H1 (cell line): ENCODE measurements around the gene AOC1.

Experiments used
- CTCF ChIP-seq, 3 experiments: IDR thresholded peaks; 1 replicate in 2 of 3; 2 replicates in 1 of 3; pipeline versions ENCODE4 v1.5.1 to v1.6.1; 2011; ENCODE audit warnings: low read length in 3 of 3, mild to moderate bottlenecking in 3 of 3, inconsistent platforms in 2 of 3, low read depth in 1 of 3, moderate library complexity in 1 of 3; ENCODE audit not compliant: insufficient read depth in 1 of 3; ENCODE audit errors: control extremely low read depth in 1 of 3
- EP300 ChIP-seq, 2 experiments: IDR thresholded peaks; 1 replicate in 1 of 2; 2 replicates in 1 of 2; pipeline ENCODE4 v1.6.1; 2011 to 2012; ENCODE audit warnings: low read depth in 2 of 2, low read length in 2 of 2, mild to moderate bottlenecking in 2 of 2, borderline replicate concordance in 1 of 2, inconsistent platforms in 1 of 2, moderate library complexity in 1 of 2
- EZH2 ChIP-seq: fragments of 200-600 bp; sonication (generic); IDR thresholded peaks from 2 replicates; pipeline ENCODE4 v1.7.1; 2012; ENCODE audit warnings: low read depth, mild to moderate bottlenecking, moderate library complexity, low read length, inconsistent platforms; ENCODE audit not compliant: severe bottlenecking
- JUN ChIP-seq: IDR thresholded peaks from 2 replicates; pipeline ENCODE4 v1.6.1; 2011; ENCODE audit warnings: low read depth, mild to moderate bottlenecking, improper control_type of control experiment, low read length
- JUND ChIP-seq: IDR thresholded peaks from 2 replicates; pipeline ENCODE4 v1.6.1; 2011; ENCODE audit warnings: mild to moderate bottlenecking, improper control_type of control experiment, low read length
- KDM1A ChIP-seq: fragments of 200-600, 300-600 bp; sonication (generic); IDR thresholded peaks from 2 replicates; pipeline ENCODE4 v1.7.1; 2016; ENCODE audit warnings: mild to moderate bottlenecking, low read length, borderline replicate concordance
- MAFK ChIP-seq: IDR thresholded peaks from 2 replicates; pipeline ENCODE4 v1.6.1; 2012; ENCODE audit warnings: low read depth, mild to moderate bottlenecking, improper control_type of control experiment, low read length
- NRF1 ChIP-seq: IDR thresholded peaks from 2 replicates; pipeline ENCODE4 v1.6.1; 2011; ENCODE audit warnings: mild to moderate bottlenecking, low read depth, low read length, improper control_type of control experiment
- POLR2A ChIP-seq, 2 experiments: IDR thresholded peaks; 1 replicate in 1 of 2; 2 replicates in 1 of 2; pipeline ENCODE4 v1.6.1; 2011; ENCODE audit warnings: low read depth in 2 of 2, low read length in 2 of 2, mild to moderate bottlenecking in 2 of 2; ENCODE audit errors: control extremely low read depth in 1 of 2
- POLR2AphosphoS5 ChIP-seq: IDR thresholded peaks from 2 replicates; pipeline ENCODE4 v1.6.1; 2011; ENCODE audit warnings: low read depth, low read length
- TBP ChIP-seq: IDR thresholded peaks from 2 replicates; pipeline ENCODE4 v1.6.1; 2011; ENCODE audit warnings: low read depth, low read length, improper control_type of control experiment
- TCF12 ChIP-seq: IDR thresholded peaks from 2 replicates; pipeline ENCODE4 v1.6.1; 2011; ENCODE audit warnings: low read depth, mild to moderate bottlenecking, low read length
- USF2 ChIP-seq: IDR thresholded peaks from 2 replicates; pipeline ENCODE4 v1.6.1; 2011; ENCODE audit warnings: low read length, improper control_type of control experiment
- ZNF274 ChIP-seq: IDR thresholded peaks from 2 replicates; pipeline ENCODE4 v1.7.0; 2012; ENCODE audit warnings: low read length, borderline replicate concordance; ENCODE audit errors: extremely low read depth

GRCh38 chr7:150820148-150820547, 32.2 kb upstream of the AOC1 start:
- TF ChIP-seq EP300 (IDR thresholded peaks at IDR 0.05; ENCODE audit: borderline replicate concordance in 1 of 2, low read depth in 2 of 2, low read length in 2 of 2) = no peak
- no peak for TF ChIP-seq CTCF (IDR thresholded peaks at IDR 0.05; ENCODE audit: control extremely low read depth in 1 of 3, insufficient read depth in 1 of 3, low read depth in 1 of 3, low read length in 3 of 3)
- no peak for TF ChIP-seq POLR2AphosphoS5
- TF ChIP-seq KDM1A = no peak
- no peak for TF ChIP-seq USF2
- no peak for TF ChIP-seq TBP
- no peak for TF ChIP-seq MAFK
- no peak for TF ChIP-seq EZH2
- TF ChIP-seq JUND = no peak
- TF ChIP-seq ZNF274 = no peak
- no peak for TF ChIP-seq POLR2A (IDR thresholded peaks at IDR 0.05; ENCODE audit: control extremely low read depth in 1 of 2, low read depth in 2 of 2, low read length in 2 of 2)
- TF ChIP-seq JUN = no peak
- no peak for TF ChIP-seq TCF12
- TF ChIP-seq NRF1 = no peak
